Left lung (tissue), 10 donors: ENCODE data around the gene RTKN2. TPM values are rescaled to one million over a fixed set of nuclear protein-coding genes. Genes with fewer than 3 reads are reported as not detected.

ENCODE experiments used
- ATAC-seq: fragments of 200-7000 bp; cut with Tn5 transposase; one replicate; pipeline ENCODE4 v1.9.1; 2020; ENCODE audit warnings: moderate library complexity
- DNase-seq, 4 donors: peaks; one replicate each; pipeline ENCODE4 v3.0.0-alpha.2; 2013 to 2020
- H3K27ac ChIP-seq, 2 donors: fragments of 200-600 bp; sonication (generic) in 1 of 2; one replicate each; pipeline versions ENCODE4 v1.5.0 to v1.8.0; 2020 to 2021
- H3K27me3 ChIP-seq, 2 donors: fragments of 200-600 bp; sonication (generic) in 1 of 2; one replicate each; pipeline versions ENCODE4 v1.5.0 to v1.8.0; 2020 to 2021
- H3K36me3 ChIP-seq, 2 donors: fragments of 200-600 bp; sonication (generic) in 1 of 2; one replicate each; pipeline versions ENCODE4 v1.5.0 to v1.8.0; 2020 to 2021
- H3K4me1 ChIP-seq, 2 donors: fragments of 200-600 bp; one replicate each; pipeline ENCODE4 v1.8.0; 2021
- H3K4me3 ChIP-seq, 2 donors: fragments of 200-600 bp; sonication (generic) in 1 of 2; one replicate each; pipeline versions ENCODE4 v1.5.0 to v1.8.0; 2020 to 2021; ENCODE audit warnings: mild to moderate bottlenecking in 1 of 2
- H3K9me3 ChIP-seq, 2 donors: fragments of 200-600 bp; sonication (generic) in 1 of 2; one replicate each; pipeline versions ENCODE4 v1.5.0 to v1.8.0; 2020 to 2021
- CTCF ChIP-seq, 2 donors: fragments of 200-600 bp; sonication (generic) in 1 of 2; IDR thresholded peaks; one replicate each; pipeline versions ENCODE4 v1.5.0 to v1.8.0; 2021; ENCODE audit warnings: antibody characterized with exemption in 2 of 2
- intact Hi-C, 2 donors: fragments of 100-400 bp; cut with DNase I; formaldehyde crosslinking; loops; one replicate each; pipeline versions ENCODE4 v1.11.2 to v1.14.2; 2022
- polyA plus RNA-seq, 6 donors: library from polyadenylated mRNA; unstranded; fragments of 120-200 nt; gene quantifications; one replicate each; pipeline ENCODE4 v1.2.1, GENCODE V29; 2013; ENCODE audit not compliant: insufficient read length in 6 of 6
- total RNA-seq, 2 donors: library from RNA; stranded (reverse); fragmentation: NEBNext Ultra II Directional; extraction: Animal tissue kit (Norgen Biotek cat#: 25700); gene quantifications; one replicate each; pipeline ENCODE4 v1.2.1, GENCODE V29; 2021
- donor health status: DM: no; HTN: yes; CAD: no.
- donor health status: DM: no; HTN: no; CAD: no.

Gene RTKN2
- total and polyA plus RNA-seq, 8 donors = 5.7 to 17.1 (median 11.2) TPM

GRCh38 chr10:62307635-62308034 lies 39.0 kb upstream of the RTKN2 start:
- Histone ChIP-seq H3K4me1 (no peaks in the 10 kb centered on the region), H3K36me3 (no peaks in the 10 kb centered on the region), H3K4me3 (no peak overlapping the region), H3K9me3 (no peaks in the 10 kb centered on the region), H3K27me3 (no peaks in the 10 kb centered on the region), H3K27ac (no peak overlapping the region)
- ATAC-seq (peak; percentile 74), DNase-seq (no peak)
- intact Hi-C loops = no loop called here
- no peak for TF ChIP-seq CTCF (IDR thresholded peaks at IDR 0.05)

- intact Hi-C loops = no loop called here
- no peaks in the 10 kb centered on the region for H3K36me3 ChIP-seq
- no peaks in the 10 kb centered on the region for H3K9me3 ChIP-seq
- H3K4me3 ChIP-seq = no peak overlapping the region
- DNase-seq (peak in 1 of 4 donors; percentile 51), ATAC-seq (peak; percentile 15)
- no peak overlapping the region for H3K27ac ChIP-seq
- H3K27me3 ChIP-seq = no peaks in the 10 kb centered on the region
- no peak for TF ChIP-seq CTCF (IDR thresholded peaks at IDR 0.05)
- no peaks in the 10 kb centered on the region for H3K4me1 ChIP-seq
Observed at GRCh38 chr10:62306663-62307062, 38.0 kb upstream of the RTKN2 start.

GRCh38 chr10:62305813-62306212 lies 37.2 kb upstream of the RTKN2 start:
- H3K27ac ChIP-seq = no peak overlapping the region

GRCh38 chr10:62303922-62304321 lies 35.3 kb upstream of the RTKN2 start:
- Histone ChIP-seq H3K4me1 (no peaks in the 10 kb centered on the region), H3K36me3 (no peaks in the 10 kb centered on the region), H3K4me3 (no peak overlapping the region), H3K27ac (no peak overlapping the region), H3K9me3 (peaks cover 0 to 8% of the 10 kb centered on the region in 2 donors), H3K27me3 (no peaks in the 10 kb centered on the region)
- intact Hi-C loops = no loop called here
- DNase-seq (no peak), ATAC-seq (no peak)
- no peak for TF ChIP-seq CTCF (IDR thresholded peaks at IDR 0.05)

More at GRCh38 chr10:62305813-62306212, 37.2 kb upstream of the RTKN2 start:
- Histone ChIP-seq H3K4me1 (no peaks in the 10 kb centered on the region), H3K36me3 (no peaks in the 10 kb centered on the region), H3K4me3 (no peak overlapping the region), H3K9me3 (peaks cover 0 to 7% of the 10 kb centered on the region in 2 donors), H3K27me3 (no peaks in the 10 kb centered on the region)
- TF ChIP-seq CTCF (IDR thresholded peaks at IDR 0.05) = no peak
- intact Hi-C loops = no loop called here
- DNase-seq (no peak), ATAC-seq (no peak)

GRCh38 chr10:62302760-62303159 lies 34.1 kb upstream of the RTKN2 start:
- peaks cover 0 to 8% of the 10 kb centered on the region in 2 donors for H3K9me3 ChIP-seq
- no peak overlapping the region for H3K4me3 ChIP-seq
- no peak overlapping the region for H3K27ac ChIP-seq
- ATAC-seq (no peak), DNase-seq (no peak)
- intact Hi-C loops = no loop called here
- TF ChIP-seq CTCF (IDR thresholded peaks at IDR 0.05) = no peak
- H3K4me1 ChIP-seq = no peaks in the 10 kb centered on the region
- H3K27me3 ChIP-seq = no peaks in the 10 kb centered on the region
- H3K36me3 ChIP-seq = no peaks in the 10 kb centered on the region
